NCI-H510A treated with DMSO at 0.1 percent for 48 hours (cell line): ENCODE results near the gene GRIN3A.
A peak's percentile ranks its signal among the peaks of the same experiment; 100 is the strongest.
"Not testable (repeated sequence)": the region's sequence is repeated elsewhere in the genome, so short reads cannot be mapped to it uniquely, and the experiment has no call there.

Experiments used
- DNase-seq: peaks from one replicate; lab custom pipeline; 2025; lab: John Stamatoyannopoulos, UW

The GRIN3A gene

GRCh38 chr9:101632611-101633010, 105.8 kb downstream of the GRIN3A start:
- DNase-seq: no peak

DNA sequence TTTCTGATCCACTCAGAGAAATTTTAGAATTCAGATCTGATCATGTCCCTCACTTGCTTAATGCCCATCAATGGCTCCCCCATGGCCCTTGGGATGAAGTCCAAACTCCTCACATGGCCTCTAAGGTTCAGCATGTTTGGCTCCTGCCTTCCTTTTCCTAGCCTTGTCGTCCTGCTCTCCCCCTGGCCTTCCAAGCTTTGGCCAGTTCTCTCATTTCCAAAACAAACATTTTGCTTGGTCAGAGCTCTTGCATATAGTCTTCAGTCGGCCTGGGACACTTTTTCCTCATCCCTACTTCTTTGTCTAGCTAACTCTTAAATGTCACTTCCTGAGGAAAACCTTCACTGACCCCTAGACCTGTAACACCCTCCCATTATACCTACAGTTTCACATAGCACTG, 106.6 kb downstream of the GRIN3A start:
- DNase-seq: no peak

DNA sequence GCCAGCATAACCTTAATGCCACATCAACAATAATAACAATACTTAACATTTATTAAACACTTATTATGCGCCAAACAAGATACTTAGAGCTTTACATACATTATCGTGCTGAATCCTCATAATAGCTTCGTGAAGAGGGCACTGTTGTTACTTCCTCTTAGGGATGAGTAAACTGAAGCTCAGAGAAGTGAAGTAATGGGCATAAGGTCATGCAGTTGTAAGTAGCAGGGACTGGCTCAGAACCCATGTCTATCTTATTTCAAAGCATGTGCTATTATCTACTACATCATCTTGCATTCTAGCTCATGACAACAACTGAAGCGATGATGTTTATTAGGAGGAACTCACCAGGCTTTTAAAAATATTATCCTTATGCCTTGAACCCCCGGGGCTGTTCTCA, 108.8 kb downstream of the GRIN3A start:
- DNase-seq: no peak

DNA sequence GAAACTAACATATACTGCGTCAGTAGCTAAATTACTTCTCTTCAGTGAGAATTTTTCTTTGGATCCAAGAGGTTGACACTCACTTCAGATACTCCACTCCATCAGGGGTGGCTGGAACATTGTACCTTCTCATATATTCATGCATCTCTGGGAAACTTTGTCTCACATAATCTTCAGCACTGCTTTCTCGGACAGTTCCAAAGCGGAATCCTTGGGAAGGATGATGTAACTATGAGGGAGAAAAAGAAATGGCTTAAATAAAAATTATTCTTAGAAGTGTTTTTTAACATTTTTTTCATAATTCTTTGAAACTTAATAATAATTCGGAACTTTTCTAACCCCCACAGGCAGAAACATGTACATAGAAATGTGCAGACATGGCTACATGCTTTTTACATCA, 110.3 kb downstream of the GRIN3A start:
- no peak for DNase-seq

DNA sequence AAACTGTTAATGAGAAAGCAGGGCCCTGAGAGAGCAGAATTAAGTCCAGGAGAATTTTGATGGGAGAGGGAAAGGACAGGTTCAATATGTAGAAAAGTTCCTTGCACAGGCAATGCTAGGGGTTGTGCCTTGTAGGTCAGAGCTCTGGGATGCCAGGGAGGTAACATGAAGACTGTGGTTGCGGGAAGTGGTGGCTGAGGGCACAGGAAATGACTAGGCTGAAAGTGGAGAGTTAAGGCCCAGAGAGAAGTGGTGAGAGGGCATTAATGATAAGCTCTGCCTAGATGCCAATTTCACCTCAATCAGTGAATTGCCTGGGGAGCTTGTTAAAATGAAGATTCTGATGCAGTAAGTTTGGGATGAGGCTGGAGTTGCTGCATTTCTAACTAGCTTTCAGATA, 112.2 kb downstream of the GRIN3A start:
- no peak for DNase-seq

DNA sequence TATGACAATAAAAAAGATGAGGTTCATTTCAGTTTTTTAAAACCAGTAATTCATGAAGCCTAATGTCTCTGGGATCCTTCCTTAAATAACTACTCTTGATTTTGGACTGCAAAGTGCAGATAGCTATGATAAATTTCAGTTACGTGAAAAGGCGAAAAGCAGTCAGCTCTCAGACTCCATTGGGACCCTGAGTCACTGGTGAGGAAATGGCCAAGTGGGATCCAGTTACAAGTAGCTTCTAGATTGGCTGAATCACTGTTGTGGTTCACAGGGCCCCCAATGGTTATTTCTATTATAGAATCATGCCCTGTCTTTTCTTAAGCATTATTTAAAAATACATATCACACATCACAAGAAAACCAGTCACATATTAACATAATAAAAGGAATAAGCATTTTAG, 112.6 kb downstream of the GRIN3A start:
- no peak for DNase-seq

- no peak for DNase-seq
Measured at GRCh38 chr9:101620452-101620851, 118.0 kb downstream of the GRIN3A start.

- no peak for DNase-seq
Measured at GRCh38 chr9:101618698-101619097, 119.7 kb downstream of the GRIN3A start.

- DNase-seq: no peak
Measured at GRCh38 chr9:101605547-101605946, 132.9 kb downstream of the GRIN3A start.

DNA sequence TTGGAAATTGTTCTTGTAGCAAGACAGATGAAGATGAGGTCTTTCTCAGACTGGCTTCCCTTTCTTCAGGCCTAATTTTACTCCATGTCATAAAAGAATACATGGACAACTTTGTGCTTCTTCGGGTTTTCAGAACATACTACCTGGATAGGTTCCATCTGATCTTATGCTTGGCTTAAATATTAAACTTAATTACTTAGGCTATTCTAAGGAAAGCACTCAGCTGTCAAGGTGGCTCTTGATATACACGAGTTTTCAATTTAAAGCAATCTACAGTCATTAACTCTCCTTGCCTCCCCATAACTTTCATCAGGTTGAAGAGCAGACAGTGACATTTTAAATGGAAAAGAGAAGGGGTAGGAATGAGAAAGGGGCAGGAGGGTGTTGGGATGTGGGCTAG, 134.2 kb downstream of the GRIN3A start:
- no peak for DNase-seq

- peak; percentile 44 for DNase-seq
Measured at GRCh38 chr9:101601904-101602765, 136.3 kb downstream of the GRIN3A start.

GRCh38 chr9:101594796-101595195, 143.7 kb downstream of the GRIN3A start, which contains the start of gene PPP3R2:
Gene PPP3R2, minus strand, starts transcription at chr9:101594969. Its CDS starts 48 bp downstream, at chr9:101594921.
- no peak for DNase-seq

DNA sequence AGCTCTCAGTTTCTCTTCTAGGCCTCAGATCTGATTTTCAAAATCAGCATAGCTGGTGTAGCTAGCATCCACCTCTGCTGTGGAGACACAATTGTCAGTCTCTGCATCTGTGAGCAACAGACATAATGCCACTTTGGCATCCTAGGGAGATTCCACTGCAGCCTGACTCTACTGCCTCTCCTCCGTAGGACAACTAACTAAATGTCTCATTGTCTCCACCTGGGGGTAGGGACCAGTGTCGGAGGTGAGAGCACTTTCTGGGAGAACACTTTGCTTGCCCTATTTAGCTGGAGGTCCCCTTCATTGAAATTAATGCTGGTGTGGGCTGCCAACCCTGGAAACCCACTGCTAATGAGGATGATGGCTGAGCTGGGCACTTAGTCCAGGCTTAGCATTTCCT, 145.1 kb downstream of the GRIN3A start:
- DNase-seq: no peak

DNA sequence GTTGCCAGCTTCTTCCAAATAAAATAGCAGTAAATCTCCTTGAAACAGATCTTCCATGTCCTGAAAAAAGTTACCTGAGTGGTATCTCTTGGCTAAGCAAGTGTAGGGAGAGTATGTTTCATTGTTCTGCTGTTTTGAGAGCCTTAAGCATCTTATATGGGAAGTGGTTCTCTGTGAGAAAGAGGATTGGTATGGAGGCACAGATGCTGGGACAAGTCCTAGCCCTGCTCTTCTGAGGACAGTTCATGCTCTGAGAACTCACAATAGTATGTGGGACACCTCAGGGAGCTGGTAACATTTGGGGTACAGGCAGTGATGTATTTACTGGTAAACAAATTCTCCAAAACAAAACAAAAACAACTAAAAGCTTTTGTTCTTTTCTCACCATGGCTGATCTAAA, 145.7 kb downstream of the GRIN3A start:
- DNase-seq: no peak

DNA sequence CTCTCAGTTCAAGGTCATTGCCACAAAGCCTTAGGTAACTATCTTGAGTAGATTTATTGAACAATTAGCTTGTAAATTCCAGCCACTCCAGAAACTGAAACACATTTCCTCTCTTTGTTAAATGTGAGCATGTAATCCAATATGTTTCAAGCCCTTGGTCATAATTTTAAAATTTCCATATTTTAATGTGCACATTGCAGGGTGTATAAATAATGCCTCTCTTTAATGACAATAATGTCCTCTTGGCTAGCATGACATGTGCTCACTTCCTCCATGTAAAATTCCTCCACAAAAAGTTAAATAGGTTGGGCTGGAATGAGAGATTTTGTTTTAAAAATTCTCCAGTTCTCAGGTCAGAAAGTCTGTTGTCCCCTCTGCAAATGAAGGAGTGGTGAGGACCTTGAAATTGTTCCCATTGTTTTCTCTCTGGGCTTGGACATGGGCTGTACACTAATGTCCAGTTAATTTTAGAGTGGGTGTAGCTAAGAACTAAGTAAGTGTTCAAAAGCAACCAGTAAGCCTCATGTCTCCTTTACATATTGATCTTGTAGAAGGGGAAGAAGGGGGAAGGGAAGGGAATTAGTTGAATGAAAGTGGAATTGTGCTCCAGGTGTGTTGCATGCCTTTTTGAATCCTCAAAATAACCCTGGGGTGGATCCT, 146.5 kb downstream of the GRIN3A start:
- no peak for DNase-seq

GRCh38 chr9:101590901-101591300, 147.5 kb downstream of the GRIN3A start:
- no peak for DNase-seq

GRCh38 chr9:101590074-101590473, 148.4 kb downstream of the GRIN3A start:
- not testable (repeated sequence) for DNase-seq

- DNase-seq: no peak
Measured at GRCh38 chr9:101587332-101588043, 151.0 kb downstream of the GRIN3A start.

DNA sequence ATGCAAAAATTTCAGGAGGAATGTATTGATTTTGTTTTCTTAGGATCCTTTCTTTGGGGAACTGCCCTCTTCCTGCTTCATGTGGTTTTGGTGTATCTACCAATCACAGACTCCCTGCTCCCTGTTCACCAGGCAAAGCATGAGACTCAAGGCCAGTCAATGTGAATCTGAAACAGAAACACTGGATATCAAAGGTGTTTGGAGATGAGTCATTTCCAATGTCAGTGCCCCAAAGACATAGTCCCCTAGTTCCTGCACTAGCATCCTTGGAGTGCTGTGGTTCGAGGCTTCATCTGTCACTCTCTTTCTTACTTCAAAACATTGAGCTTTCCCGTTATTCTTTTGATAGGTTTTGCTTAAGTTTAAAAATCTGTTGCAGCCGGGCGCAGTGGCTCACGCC, 151.8 kb downstream of the GRIN3A start:
- no peak for DNase-seq

GRCh38 chr9:101585740-101586139, 152.7 kb downstream of the GRIN3A start:
- DNase-seq: no peak

- no peak for DNase-seq
Measured at GRCh38 chr9:101582553-101582952, 155.9 kb downstream of the GRIN3A start.

GRCh38 chr9:101579711-101580545, 158.5 kb downstream of the GRIN3A start:
- no peak for DNase-seq
